Urinary bladder (tissue), 4 donors: Measurements from ENCODE around the gene CHRM1. TPM values are rescaled to one million over a fixed set of nuclear protein-coding genes. Genes with fewer than 3 reads are reported as not detected.

Experiments used
- DNase-seq: peaks from one replicate; pipeline ENCODE4 v3.0.0-alpha.2; 2015; ENCODE audit errors: extremely low spot score
- H3K27ac ChIP-seq: one replicate; pipeline ENCODE4 v1.5.1; 2013; ENCODE audit warnings: low read depth, mild to moderate bottlenecking, moderate library complexity
- H3K36me3 ChIP-seq: one replicate; pipeline ENCODE4 v1.6.1; 2013; ENCODE audit warnings: mild to moderate bottlenecking, moderate library complexity; ENCODE audit not compliant: insufficient read depth
- H3K4me1 ChIP-seq: one replicate; pipeline ENCODE4 v1.6.1; 2013; ENCODE audit warnings: mild to moderate bottlenecking, moderate library complexity; ENCODE audit not compliant: insufficient read depth
- H3K4me3 ChIP-seq: one replicate; pipeline ENCODE4 v1.5.1; 2013; ENCODE audit warnings: low read depth, low read length
- WGBS: extraction: QIAGEN DNeasy Blood & Tissue Kit; methylation state at CpG from one replicate; pipeline ENCODE4 v1.1.7; 2013; 5-methylcytosine and 5-hydroxymethylcytosine counted together
- polyA plus RNA-seq: library from polyadenylated mRNA; stranded (reverse); fragments of 200-250 nt; gene quantifications from one replicate; pipeline ENCODE4 v1.2.3, GENCODE V29; 2013
- total RNA-seq: library from RNA; depleted of rRNA; stranded (reverse); fragments of >200 nt; gene quantifications from one replicate; pipeline ENCODE4 v1.2.3, GENCODE V29; 2014
- donor health status: healthy with polysubstance abuse.
- donor health status: healthy.

The CHRM1 gene
- total and polyA plus RNA-seq, 2 donors: 0.46 to 0.53 TPM

GRCh38 chr11:62882788-62883501 lies 38.2 kb downstream of the CHRM1 start:
- Histone ChIP-seq H3K27ac (no peak overlapping the region), H3K36me3 (peaks cover 10% of the 10 kb centered on the region), H3K4me3 (no peak overlapping the region), H3K4me1 (peaks cover 7% of the 10 kb centered on the region)
- 55% methylated on average over 5 of the region's 5 CpGs for WGBS
- DNase-seq: no peak

DNA sequence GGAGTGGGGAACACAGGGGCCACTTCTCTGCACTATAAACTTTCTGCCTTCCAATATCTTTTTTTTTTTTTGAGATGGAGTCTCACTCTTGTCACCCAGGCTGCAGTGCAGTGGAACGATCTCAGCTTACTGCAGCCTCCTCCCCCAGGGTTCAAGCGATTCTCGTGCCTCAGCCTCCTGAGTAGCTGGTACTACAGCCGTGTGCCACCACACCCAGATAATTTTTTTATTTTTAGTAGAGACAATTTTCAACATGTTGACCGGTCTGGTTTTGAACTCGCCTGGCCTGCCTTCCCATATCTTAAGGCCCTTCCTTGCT lies 38.8 kb downstream of the CHRM1 start:
- peaks cover 10% of the 10 kb centered on the region for H3K36me3 ChIP-seq
- WGBS: 39% methylated on average over 6 of the region's 6 CpGs
- peaks cover 7% of the 10 kb centered on the region for H3K4me1 ChIP-seq
- no peak for DNase-seq
- H3K4me3 ChIP-seq: peak overlapping the region; percentile 65
- peak overlapping the region; percentile 12 for H3K27ac ChIP-seq

DNA sequence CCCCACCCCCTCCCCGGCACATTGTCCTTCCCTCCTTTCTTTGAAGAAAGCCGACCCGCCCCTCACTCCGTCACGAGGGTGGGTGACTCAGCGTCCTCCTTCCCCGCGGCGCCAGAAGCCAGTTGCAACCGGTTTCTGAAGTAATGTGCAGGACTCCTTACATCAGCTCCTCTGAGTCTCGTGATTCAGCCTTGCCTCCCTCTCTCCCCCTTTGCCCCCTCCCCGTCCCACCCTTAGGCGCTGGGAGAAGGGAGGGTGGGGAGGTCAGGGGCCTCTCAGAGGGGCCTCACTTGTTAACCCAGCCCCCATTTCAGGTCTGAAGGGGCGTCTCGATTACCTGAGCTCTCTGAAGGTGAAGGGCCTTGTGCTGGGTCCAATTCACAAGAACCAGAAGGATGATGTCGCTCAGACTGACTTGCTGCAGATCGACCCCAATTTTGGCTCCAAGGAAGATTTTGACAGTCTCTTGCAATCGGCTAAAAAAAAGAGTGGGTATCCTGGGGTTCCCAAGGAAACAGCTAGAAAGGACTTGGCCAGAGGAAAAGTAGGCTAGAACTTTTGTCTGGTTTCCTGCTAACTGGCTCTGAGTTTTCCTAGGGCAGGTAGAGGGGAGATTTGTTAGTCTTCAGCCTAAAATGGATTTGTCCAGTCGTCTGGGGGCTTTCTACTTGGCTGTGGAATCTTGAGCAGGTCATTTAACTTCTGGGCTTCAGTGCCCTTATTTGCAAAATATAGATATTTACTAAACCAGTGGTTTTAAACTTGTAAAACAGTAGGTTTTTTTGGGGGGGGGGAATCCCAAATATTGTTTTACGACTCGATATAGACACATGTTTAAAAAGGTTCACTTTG lies 39.4 kb downstream of the CHRM1 start:
- peaks cover 10% of the 10 kb centered on the region for H3K36me3 ChIP-seq
- 2% methylated on average over 21 of the region's 21 CpGs for WGBS
- H3K27ac ChIP-seq: peak overlapping the region; percentile 94
- H3K4me1 ChIP-seq: peaks cover 7% of the 10 kb centered on the region
- DNase-seq: peak; percentile 93
- peak overlapping the region; percentile 65 for H3K4me3 ChIP-seq

DNA sequence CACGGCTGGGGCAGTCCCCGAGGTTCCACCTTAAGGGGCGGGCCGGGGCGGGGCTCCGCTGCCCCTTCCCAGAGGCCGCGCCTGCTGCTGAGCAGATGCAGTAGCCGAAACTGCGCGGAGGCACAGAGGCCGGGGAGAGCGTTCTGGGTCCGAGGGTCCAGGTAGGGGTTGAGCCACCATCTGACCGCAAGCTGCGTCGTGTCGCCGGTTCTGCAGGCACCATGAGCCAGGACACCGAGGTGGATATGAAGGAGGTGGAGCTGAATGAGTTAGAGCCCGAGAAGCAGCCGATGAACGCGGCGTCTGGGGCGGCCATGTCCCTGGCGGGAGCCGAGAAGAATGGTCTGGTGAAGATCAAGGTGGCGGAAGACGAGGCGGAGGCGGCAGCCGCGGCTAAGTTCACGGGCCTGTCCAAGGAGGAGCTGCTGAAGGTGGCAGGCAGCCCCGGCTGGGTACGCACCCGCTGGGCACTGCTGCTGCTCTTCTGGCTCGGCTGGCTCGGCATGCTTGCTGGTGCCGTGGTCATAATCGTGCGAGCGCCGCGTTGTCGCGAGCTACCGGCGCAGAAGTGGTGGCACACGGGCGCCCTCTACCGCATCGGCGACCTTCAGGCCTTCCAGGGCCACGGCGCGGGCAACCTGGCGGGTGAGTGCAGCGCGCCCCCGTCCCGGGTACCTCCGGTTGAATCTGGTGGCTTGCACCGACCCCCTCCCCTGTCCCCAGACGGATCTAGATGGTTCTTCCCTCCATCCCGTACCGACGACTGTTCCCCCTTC lies 40.2 kb downstream of the CHRM1 start, which contains the start of gene SLC3A2:
Gene SLC3A2, plus strand, starts transcription at position 94 of the 776 bp plus-strand sequence. Its CDS starts 128 bp downstream, at position 222.
- H3K4me1 ChIP-seq: peaks cover 7% of the 10 kb centered on the region

DNA sequence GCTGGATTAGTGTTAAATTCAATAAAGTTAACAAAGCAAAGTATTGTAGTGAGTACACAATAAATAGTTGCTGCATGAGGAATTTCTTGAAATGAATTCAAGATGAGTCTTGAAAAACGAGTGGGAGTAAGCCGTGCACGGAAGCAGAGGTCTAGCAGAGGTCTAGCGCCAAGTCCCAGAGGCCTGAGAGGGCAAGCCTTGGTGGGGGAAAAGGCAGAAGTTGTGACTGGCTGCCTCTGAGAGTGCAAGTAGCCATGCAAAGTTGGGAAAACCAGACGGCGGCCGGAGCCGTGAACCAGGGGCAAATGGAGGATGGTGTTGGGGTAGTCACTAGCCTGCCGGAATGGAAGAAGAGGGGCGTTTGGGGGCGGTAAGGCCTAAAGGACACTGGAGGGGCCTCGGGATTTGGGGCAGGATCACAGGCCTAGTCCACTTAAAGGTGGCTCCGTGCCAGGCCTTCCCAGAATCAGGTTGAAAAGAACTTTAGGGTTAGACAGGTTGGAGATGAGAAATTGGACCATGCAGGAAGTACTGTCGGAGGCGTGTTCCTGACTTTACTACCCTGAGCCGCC lies 40.8 kb downstream of the CHRM1 start:
- peak; percentile 68 for DNase-seq
- H3K36me3 ChIP-seq: peaks cover 4% of the 10 kb centered on the region
- H3K4me1 ChIP-seq: peaks cover 7% of the 10 kb centered on the region
- peak overlapping the region; percentile 94 for H3K27ac ChIP-seq
- H3K4me3 ChIP-seq: peak overlapping the region; percentile 65
- WGBS: under 1% methylated on average over 16 of the region's 16 CpGs

More for the DNA sequence above, 40.2 kb downstream of the CHRM1 start, which contains the start of gene SLC3A2:
- under 1% methylated on average over 69 of the region's 69 CpGs for WGBS
- peak within 1 kb of the TSS; percentile 65 for H3K4me3 ChIP-seq
- H3K36me3 ChIP-seq: peaks cover 7% of the 10 kb centered on the region
- peak within 1 kb of the TSS; percentile 94 for H3K27ac ChIP-seq
- DNase-seq: peak; percentile 50

DNA sequence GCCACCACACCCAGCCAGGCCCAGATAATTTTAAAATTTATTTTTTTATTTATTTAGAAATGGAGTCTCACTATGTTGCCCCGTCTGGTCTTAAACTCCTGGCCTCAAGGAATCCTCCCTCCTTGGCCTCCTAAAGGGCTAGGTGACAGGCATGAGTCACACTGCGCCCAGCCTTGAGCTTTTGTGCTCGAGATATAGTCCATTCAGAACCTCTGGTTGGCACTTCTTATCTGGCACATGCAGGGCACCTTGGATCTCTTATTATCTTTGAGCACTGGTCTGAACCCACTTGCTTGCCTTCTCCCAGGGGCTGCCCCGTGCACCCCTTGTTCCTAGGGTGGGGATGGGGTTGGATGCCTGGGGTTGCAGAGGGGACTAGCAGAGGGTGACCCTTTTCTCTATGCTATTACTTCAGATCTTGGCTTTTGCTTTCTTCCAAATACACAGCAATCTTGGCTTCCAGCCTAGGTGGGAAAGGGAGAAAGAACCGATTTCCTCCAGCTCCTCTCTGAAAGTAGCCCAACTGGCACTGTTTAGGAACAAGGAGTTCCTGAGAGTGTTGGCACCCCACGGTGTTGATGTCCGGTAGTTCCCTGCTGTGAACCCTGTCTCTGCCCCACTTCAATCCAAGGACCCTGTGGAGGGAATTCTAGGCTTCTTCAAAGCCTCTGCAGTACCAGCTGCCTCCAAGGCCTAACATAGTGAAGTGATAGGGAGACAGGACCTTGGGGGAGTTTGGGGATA lies 41.8 kb downstream of the CHRM1 start:
- DNase-seq: no peak
- Histone ChIP-seq H3K27ac (peak overlapping the region; percentile 94), H3K4me3 (no peak overlapping the region), H3K36me3 (peaks cover 4% of the 10 kb centered on the region), H3K4me1 (peaks cover 7% of the 10 kb centered on the region)
- WGBS: 53% methylated on average over 7 of the region's 7 CpGs

- H3K4me1 ChIP-seq: no peaks in the 10 kb centered on the region
- H3K27ac ChIP-seq: no peak overlapping the region
- H3K36me3 ChIP-seq: no peaks in the 10 kb centered on the region
- no peak for DNase-seq
- H3K4me3 ChIP-seq: no peak overlapping the region
- 86% methylated on average over 6 of the region's 6 CpGs for WGBS
Observed at GRCh38 chr11:62876712-62877111, 44.5 kb downstream of the CHRM1 start.

GRCh38 chr11:62875698-62876478 lies 45.3 kb downstream of the CHRM1 start:
- H3K4me3 ChIP-seq: no peak overlapping the region
- no peaks in the 10 kb centered on the region for H3K4me1 ChIP-seq
- DNase-seq: no peak
- 87% methylated on average over 7 of the region's 7 CpGs for WGBS
- no peaks in the 10 kb centered on the region for H3K36me3 ChIP-seq
- H3K27ac ChIP-seq: no peak overlapping the region

DNA sequence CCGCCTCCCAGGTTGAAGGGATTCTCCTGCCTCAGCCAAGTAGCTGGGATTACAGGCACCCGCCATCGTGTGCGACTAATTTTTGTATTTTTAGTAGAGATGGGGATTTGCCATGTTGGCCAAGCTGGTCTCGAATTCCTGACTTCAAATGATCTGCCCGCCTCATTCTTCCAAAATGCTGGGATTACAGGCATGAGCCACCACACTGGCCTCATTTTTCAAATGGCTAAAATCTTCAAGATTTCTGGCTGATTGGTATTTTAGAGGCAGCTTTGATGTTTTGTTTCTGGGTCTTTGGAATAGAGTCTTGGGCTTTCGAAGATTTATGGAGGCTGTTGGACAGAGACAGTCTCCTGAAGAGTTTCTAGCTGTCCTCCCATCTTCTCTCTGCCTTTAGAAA lies 46.3 kb downstream of the CHRM1 start:
- 96% methylated on average over 7 of the region's 7 CpGs for WGBS
- Histone ChIP-seq H3K36me3 (no peaks in the 10 kb centered on the region), H3K4me3 (no peak overlapping the region), H3K4me1 (no peaks in the 10 kb centered on the region), H3K27ac (no peak overlapping the region)
- DNase-seq: no peak

DNA sequence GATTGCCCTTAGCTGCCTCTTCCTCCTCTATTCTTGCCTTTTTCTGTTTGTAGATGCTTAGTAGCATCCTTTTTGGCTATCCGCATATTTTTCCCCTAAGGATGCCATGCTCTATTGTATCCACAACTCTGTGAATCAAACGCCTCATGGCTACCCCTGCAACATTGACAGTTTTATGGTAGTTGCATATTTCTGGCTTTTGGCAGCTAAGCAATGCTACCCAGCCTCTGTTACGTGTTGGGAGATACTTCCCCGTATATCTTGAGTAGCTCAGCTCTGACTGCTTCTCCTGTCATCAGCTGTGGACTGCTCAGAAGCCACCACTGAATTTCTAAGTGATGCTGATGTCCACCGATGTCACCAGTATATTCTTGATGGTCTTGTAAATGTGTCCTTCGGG lies 55.5 kb downstream of the CHRM1 start:
- no peaks in the 10 kb centered on the region for H3K36me3 ChIP-seq
- DNase-seq: no peak
- H3K27ac ChIP-seq: no peak overlapping the region
- WGBS: 44% methylated on average over 6 of the region's 6 CpGs
- no peaks in the 10 kb centered on the region for H3K4me1 ChIP-seq
- no peak overlapping the region for H3K4me3 ChIP-seq

DNA sequence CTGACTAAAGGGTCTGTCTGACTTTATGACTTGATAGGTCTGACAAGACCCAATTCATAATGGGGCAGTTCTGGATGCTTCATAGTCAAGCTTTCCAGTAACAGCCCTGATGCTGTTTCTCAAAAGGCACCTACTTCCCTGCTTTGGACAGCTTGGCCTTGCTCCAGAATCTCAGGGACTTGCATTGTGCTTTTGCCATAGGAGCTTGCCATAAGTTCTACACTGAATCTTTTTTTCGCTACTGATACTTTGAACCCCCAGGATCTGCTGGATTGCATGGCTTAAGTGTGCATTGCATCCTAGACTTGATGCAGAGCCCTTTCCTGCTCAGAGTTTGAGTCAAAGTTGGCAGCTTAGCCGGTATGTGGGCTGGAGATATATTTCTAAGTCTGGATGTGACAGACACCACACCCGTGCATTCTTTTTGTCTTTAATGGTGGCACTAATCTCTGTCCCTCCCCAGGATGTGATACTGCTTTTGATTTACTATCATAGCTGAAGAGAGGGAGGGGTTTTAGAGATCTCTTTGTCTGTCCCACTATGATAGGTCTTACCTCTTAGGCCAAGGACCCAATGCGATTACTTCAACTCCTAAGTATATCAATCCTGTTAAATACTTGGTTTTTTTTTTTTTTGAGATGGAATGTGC lies 57.4 kb downstream of the CHRM1 start:
- no peak overlapping the region for H3K4me3 ChIP-seq
- H3K27ac ChIP-seq: no peak overlapping the region
- H3K36me3 ChIP-seq: no peaks in the 10 kb centered on the region
- H3K4me1 ChIP-seq: no peaks in the 10 kb centered on the region
- 55% methylated on average over 4 of the region's 4 CpGs for WGBS
- no peak for DNase-seq
